Activated CD8-positive, alpha-beta memory T cell treated with anti-CD3 and anti-CD28 coated beads, Interleukin-2, amount 50 U/mL, for 4 hours (primary cell): ENCODE measurements around the gene CFAP68.
A peak's percentile ranks its signal among the peaks of the same experiment; 100 is the strongest.
"Not testable (repeated sequence)": the region's sequence is repeated elsewhere in the genome, so short reads cannot be mapped to it uniquely, and the experiment has no call there.

Experiments
- DNase-seq: peaks from one replicate; pipeline ENCODE4 v3.0.0-alpha.2; 2020

Gene CFAP68

GRCh38 chr11:111918390-111919256 is 39.3 kb downstream of the CFAP68 start, which contains the start of gene C11orf52:
Gene C11orf52, plus strand, starts transcription at chr11:111918913. Its CDS starts 60 bp downstream, at chr11:111918973.
- DNase-seq = no peak

DNA sequence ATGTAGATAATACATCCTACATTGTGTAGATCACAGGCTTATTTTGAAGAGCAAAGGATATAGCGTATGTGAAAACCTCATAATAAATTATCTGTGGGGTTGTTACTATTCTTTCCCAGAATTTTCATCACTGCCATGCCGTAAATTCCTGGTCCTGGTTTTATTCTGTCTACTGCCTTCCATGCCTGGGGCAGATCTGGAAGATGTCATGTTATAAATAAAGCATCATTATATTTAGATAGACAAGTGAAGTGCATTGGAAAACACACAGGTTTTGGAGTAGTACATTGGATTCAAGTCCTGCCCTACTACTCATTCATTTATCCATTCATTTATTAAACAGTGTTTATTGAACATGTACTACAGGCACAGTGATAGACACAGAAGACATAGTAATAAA is 41.6 kb downstream of the CFAP68 start:
- no peak for DNase-seq

DNA sequence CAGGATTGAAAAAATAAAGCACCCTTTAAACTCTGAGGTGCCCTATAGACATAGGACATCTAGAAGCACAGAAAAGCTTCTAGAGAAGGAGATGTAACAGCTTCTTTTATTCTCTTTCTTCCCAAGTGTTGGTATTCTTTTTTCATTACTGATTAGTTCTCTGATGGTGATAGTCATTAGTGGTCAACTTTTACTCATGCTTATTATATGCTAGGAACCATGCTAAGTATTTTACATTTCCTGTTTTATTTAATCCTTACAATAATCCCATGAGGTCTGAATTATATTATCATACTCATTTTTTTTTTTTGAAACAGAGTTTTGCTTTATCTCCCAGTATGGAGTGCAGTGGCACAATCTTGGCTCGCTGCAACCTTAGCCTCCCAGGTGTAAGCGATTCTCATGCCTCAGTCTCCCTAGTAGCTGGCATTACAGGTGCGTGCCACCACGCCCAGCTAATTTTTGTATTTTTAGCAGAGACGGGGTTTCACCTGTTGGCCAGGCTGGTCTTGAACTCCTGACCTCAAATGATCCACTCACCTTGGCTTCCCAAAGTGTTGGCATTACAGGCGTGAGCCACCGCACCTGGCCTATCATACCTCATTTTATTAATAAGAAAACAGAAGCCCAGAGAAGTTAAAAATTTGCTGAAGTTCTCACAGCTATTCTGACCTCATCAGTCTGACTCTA is 42.3 kb downstream of the CFAP68 start:
- no peak for DNase-seq

- DNase-seq = no peak
Observed at GRCh38 chr11:111922803-111923202, 43.5 kb downstream of the CFAP68 start.

DNA sequence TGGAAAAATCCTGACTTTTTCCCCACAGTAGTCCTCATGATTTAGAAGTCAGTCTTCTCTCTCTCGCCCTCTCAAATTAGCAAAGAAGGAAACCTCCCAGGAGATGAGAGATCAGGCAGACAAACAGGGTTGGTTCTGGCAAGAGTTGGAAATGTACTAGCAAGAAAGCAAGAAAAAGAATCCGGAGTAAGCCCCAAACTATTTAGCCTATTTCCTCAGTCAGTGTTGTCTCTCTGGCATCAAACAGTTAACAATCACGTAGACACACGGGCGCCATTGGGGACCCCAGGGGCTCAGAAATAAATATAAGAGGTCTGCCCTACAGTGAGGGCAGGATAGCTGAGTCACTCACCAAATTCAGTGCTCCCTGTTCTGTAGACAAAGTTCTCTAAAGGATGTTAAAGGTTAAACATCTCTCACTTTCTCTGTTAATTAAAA is 44.0 kb downstream of the CFAP68 start:
- DNase-seq = no peak

GRCh38 chr11:111923951-111924350 is 44.6 kb downstream of the CFAP68 start:
- no peak for DNase-seq

DNA sequence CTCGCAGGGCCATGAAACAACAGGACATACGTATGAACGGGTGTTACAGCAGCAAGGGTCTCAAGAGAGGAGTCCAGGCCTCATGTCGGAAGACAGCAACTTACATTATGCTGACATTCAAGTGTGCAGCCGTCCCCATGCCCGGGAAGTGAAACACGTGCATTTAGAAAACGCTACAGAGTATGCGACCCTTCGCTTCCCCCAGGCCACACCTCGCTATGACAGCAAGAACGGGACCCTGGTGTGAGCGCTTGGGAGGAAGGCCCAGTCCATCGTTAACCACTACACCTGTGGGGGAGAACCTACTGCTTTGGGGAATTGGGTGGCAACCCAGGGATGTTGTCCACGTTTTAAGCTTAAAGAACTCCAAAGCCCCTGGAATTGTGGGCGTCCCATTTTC is 46.6 kb downstream of the CFAP68 start:
- DNase-seq = no peak

DNA sequence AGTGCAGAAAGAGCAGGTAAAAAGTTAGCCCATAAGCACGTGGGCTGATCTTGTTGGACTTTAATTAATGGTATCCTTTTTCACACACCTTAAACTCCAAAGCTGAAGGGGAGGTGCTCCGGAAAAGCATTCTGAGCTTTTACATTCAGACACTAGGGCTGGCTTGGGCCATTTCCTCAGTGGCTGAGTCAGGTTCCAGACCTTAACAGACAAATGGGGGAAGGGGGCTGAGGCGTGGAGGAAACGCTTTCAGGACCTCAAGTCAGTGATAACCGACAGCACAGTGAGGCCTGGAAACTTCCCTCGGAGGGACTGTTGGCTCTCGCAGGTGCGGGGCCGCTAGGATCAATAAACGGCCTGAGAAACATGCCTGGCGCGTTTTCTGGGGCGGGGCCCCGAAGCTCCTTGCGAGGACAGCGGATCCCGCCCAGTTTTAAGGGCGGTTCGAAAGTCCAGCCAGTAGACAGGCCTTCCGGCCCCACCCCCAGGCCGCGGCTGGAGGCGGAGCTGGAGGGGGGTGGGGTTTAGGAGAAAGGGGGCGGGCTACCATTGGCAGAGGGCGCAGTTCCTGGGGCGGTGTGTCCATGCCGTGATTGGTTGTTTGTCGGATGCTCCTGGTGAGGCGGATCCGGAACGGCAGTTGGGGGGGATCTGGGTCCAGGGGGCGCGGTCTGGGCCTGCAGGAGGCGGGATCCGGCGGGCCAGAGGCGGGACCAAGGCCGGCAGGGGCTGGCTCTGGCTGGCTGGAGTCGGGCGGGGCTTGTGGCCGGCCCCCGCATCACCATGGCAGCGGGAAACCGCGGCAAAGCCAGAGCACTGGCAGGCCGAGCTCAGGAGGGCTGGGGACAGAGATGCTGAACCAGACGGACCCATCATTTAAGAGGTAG is 47.4 kb downstream of the CFAP68 start:
- peak; percentile 93 for DNase-seq

DNA sequence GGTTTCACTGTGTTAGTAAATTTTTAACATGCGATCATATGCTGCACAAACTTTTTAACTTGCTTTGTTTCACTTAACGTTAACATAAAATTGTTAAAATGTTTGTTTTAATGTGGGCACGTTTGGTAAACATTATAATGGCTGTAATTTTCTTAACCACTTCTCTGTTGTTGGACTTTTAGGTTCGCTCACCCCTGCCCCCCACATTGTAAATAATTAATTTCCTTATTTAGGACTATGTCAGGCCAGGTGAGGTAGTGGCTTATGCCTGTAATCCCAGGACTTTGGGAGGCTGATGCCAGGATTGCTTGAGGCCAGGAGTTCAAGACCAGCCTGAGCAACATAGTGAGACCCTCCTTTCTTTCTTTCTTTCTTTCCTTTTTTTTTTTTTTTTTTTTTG is 51.1 kb downstream of the CFAP68 start:
- no peak for DNase-seq

- DNase-seq = no peak
Observed at GRCh38 chr11:111932611-111932950, 53.2 kb downstream of the CFAP68 start.

DNA sequence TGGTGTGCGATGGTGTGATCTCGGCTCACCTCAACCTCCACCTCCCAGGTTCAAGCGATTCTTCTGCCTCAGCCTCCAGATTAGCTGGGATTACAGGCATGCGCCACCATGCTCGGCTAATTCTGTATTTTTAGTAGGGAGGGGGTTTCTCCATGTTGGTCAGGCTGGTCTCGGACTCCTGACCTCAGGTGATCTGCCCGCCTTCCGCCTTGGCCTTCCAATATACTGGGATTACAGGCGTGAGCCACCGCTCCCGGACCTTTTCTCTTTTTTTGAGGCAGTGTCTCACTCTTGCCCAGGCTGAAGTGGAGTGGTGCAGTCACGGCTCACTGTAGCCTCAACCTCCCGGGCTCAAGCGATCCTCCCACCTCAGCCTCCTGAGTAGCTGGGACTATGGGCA is 53.8 kb downstream of the CFAP68 start:
- DNase-seq = not testable (repeated sequence)

DNA sequence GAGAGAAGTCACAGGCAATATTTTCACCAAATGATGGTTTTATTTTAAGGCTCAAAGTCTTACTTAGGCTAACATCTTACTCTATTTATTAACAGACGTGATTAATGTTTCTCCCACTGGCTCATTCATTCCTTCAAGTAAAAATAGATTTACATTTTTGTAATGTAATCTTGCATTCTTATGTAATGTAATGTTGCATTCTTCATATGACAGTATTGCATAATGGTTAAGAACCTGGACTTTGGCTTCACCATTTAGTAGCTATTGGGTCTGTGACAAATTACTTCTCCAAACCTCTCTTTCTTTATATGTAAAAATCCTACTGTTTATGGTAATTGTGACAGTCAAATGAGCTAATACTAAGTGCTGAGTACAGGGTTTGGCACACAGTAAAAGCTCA is 54.5 kb downstream of the CFAP68 start:
- no peak for DNase-seq

- no peak for DNase-seq
Observed at GRCh38 chr11:111934306-111934705, 55.0 kb downstream of the CFAP68 start.
